ENCODE measurements around the gene RAB37.

RAB37 gene

GRCh38 chr17:74744714-74745547 lies 7.9 kb downstream of the RAB37 start:
- DNase-seq (ENCODE audit: low read depth in 2 of 3, low spot score in 1 of 3) = peak; percentile 78 to 95 (median 79)

- no peak for DNase-seq (ENCODE audit: low read depth in 2 of 3, low spot score in 1 of 3)
These were observed 8.6 kb downstream of the RAB37 start for GRCh38 chr17:74745548-74746177.

- DNase-seq (ENCODE audit: low read depth in 2 of 3, low spot score in 1 of 3) = no peak
These were observed 9.3 kb downstream of the RAB37 start for GRCh38 chr17:74746376-74746775.

- DNase-seq (ENCODE audit: low read depth in 2 of 3, low spot score in 1 of 3) = no peak
These were observed 9.9 kb downstream of the RAB37 start for GRCh38 chr17:74746922-74747321.

- no peak for DNase-seq (ENCODE audit: low read depth in 2 of 3, low spot score in 1 of 3)
These were observed 11.1 kb downstream of the RAB37 start for GRCh38 chr17:74748279-74748528.

GRCh38 chr17:74748529-74749278 lies 11.6 kb downstream of the RAB37 start, which contains the start of gene NHERF1:
TSS of gene NHERF1 (plus strand) at chr17:74748628. CDS start at chr17:74748847, 219 bp downstream.
- peak; percentile 85 to 95 (median 86) for DNase-seq (ENCODE audit: low read depth in 2 of 3, low spot score in 1 of 3)

GRCh38 chr17:74749279-74750038 lies 12.4 kb downstream of the RAB37 start:
- no peak for DNase-seq (ENCODE audit: low read depth in 2 of 3, low spot score in 1 of 3)

- no peak for DNase-seq (ENCODE audit: low read depth in 2 of 3, low spot score in 1 of 3)
These were observed 12.9 kb downstream of the RAB37 start for GRCh38 chr17:74750039-74750326.

GRCh38 chr17:74750327-74751069 lies 13.4 kb downstream of the RAB37 start:
- no peak for DNase-seq (ENCODE audit: low read depth in 2 of 3, low spot score in 1 of 3)

- DNase-seq (ENCODE audit: low read depth in 2 of 3, low spot score in 1 of 3) = no peak
These were observed 15.4 kb downstream of the RAB37 start for GRCh38 chr17:74752415-74752814.

GRCh38 chr17:74752822-74753401 lies 15.9 kb downstream of the RAB37 start:
- no peak for DNase-seq (ENCODE audit: low read depth in 2 of 3, low spot score in 1 of 3)

- DNase-seq (ENCODE audit: low read depth in 2 of 3, low spot score in 1 of 3) = no peak
These were observed 17.8 kb downstream of the RAB37 start for GRCh38 chr17:74754832-74755231.

GRCh38 chr17:74755533-74755932 lies 18.5 kb downstream of the RAB37 start:
- no peak for DNase-seq (ENCODE audit: low read depth in 2 of 3, low spot score in 1 of 3)

GRCh38 chr17:74756891-74757290 lies 19.8 kb downstream of the RAB37 start:
- no peak for DNase-seq (ENCODE audit: low read depth in 2 of 3, low spot score in 1 of 3)

- no peak for DNase-seq (ENCODE audit: low read depth in 2 of 3, low spot score in 1 of 3)
These were observed 20.4 kb downstream of the RAB37 start for GRCh38 chr17:74757502-74757901.

GRCh38 chr17:74757931-74758847 lies 21.1 kb downstream of the RAB37 start:
- no peak for DNase-seq (ENCODE audit: low read depth in 2 of 3, low spot score in 1 of 3)

GRCh38 chr17:74758848-74759168 lies 21.8 kb downstream of the RAB37 start:
- DNase-seq (ENCODE audit: low read depth in 2 of 3, low spot score in 1 of 3) = no peak

GRCh38 chr17:74759243-74759801 lies 22.3 kb downstream of the RAB37 start:
- no peak for DNase-seq (ENCODE audit: low read depth in 2 of 3, low spot score in 1 of 3)

- DNase-seq (ENCODE audit: low read depth in 2 of 3, low spot score in 1 of 3) = no peak
These were observed 22.9 kb downstream of the RAB37 start for GRCh38 chr17:74759941-74760340.

Data from stimulated activated CD4-positive, alpha-beta T cell treated with anti-CD3 and anti-CD28 coated beads, Interleukin-12 subunit alpha, Interleukin-12 subunit beta, amount 100 ng/mL, for 48 hours (primary cell).